ENCODE data around the gene PHACTR3.

PHACTR3 gene

GRCh38 chr20:59871096-59871495 lies 266.8 kb downstream of the PHACTR3 start:
- H3K23ac ChIP-seq (ENCODE audit: low read length in 2 of 2): no peak overlapping the region
- H4K8ac ChIP-seq (ENCODE audit: low read length): no peak overlapping the region
- H3K18ac ChIP-seq (ENCODE audit: low read depth in 1 of 2, low read length in 2 of 2): no peak overlapping the region
- no peak overlapping the region for H2AK5ac ChIP-seq (ENCODE audit: low read length, severe bottlenecking)
- no peak for DNase-seq
- no peak overlapping the region for H2BK15ac ChIP-seq (ENCODE audit: low read depth, poor library complexity, severe bottlenecking)
- no peak overlapping the region for H3K27ac ChIP-seq (ENCODE audit: low read length, poor library complexity, severe bottlenecking)
- H3K27me3 ChIP-seq (ENCODE audit: control insufficient read depth in 1 of 2, insufficient read depth in 1 of 2, low read length in 2 of 2): no peaks in the 10 kb centered on the region
- H3K9ac ChIP-seq (ENCODE audit: low read length): no peak overlapping the region
- H2BK120ac ChIP-seq (ENCODE audit: low read depth, low read length): no peak overlapping the region
- H3K14ac ChIP-seq (ENCODE audit: low read length in 2 of 2): no peak overlapping the region
- no peaks in the 10 kb centered on the region for H3K9me3 ChIP-seq (ENCODE audit: control insufficient read depth, low read length)
- H3K4me2 ChIP-seq (ENCODE audit: low read length, poor library complexity, severe bottlenecking): no peak overlapping the region
- no peak overlapping the region for H3K4ac ChIP-seq (ENCODE audit: low read depth in 1 of 2, low read length in 2 of 2)
- no peaks in the 10 kb centered on the region for H3K4me1 ChIP-seq (ENCODE audit: control insufficient read depth, insufficient read depth, low read depth, low read length)
- no peaks in the 10 kb centered on the region for H3K79me1 ChIP-seq (replicated peaks; ENCODE audit: low read length, poor library complexity, severe bottlenecking)
- H4K91ac ChIP-seq (ENCODE audit: low read length): no peak overlapping the region
- no peak overlapping the region for H2AFZ ChIP-seq (ENCODE audit: low read depth, low read length)
- H2BK5ac ChIP-seq (ENCODE audit: low read depth, low read length, poor library complexity, severe bottlenecking): no peak overlapping the region
- no peaks in the 10 kb centered on the region for H3K36me3 ChIP-seq (ENCODE audit: control insufficient read depth in 1 of 2, insufficient read depth in 2 of 2, low read depth in 1 of 2, low read length in 2 of 2)
- no CpG with 5 or more reads among the region's 1 CpG for WGBS
- H3K4me3 ChIP-seq (ENCODE audit: insufficient read depth in 1 of 2, low read depth in 1 of 2, low read length in 2 of 2): no peak overlapping the region
- H2BK12ac ChIP-seq (ENCODE audit: low read length in 2 of 2): no peak overlapping the region

GRCh38 chr20:59873409-59873808 lies 269.1 kb downstream of the PHACTR3 start:
- DNase-seq: no peak
- no peaks in the 10 kb centered on the region for H3K36me3 ChIP-seq (ENCODE audit: control insufficient read depth in 1 of 2, insufficient read depth in 2 of 2, low read depth in 1 of 2, low read length in 2 of 2)
- no peak overlapping the region for H2AFZ ChIP-seq (ENCODE audit: low read depth, low read length)
- no peak overlapping the region for H3K4ac ChIP-seq (ENCODE audit: low read depth in 1 of 2, low read length in 2 of 2)
- H3K4me2 ChIP-seq (ENCODE audit: low read length, poor library complexity, severe bottlenecking): no peak overlapping the region
- no peak overlapping the region for H3K14ac ChIP-seq (ENCODE audit: low read length in 2 of 2)
- H3K4me1 ChIP-seq (ENCODE audit: control insufficient read depth, insufficient read depth, low read depth, low read length): no peaks in the 10 kb centered on the region
- H2BK120ac ChIP-seq (ENCODE audit: low read depth, low read length): no peak overlapping the region
- no peak overlapping the region for H4K91ac ChIP-seq (ENCODE audit: low read length)
- no peak overlapping the region for H3K9ac ChIP-seq (ENCODE audit: low read length)
- no peak overlapping the region for H3K27ac ChIP-seq (ENCODE audit: low read length, poor library complexity, severe bottlenecking)
- H2BK5ac ChIP-seq (ENCODE audit: low read depth, low read length, poor library complexity, severe bottlenecking): no peak overlapping the region
- H4K8ac ChIP-seq (ENCODE audit: low read length): no peak overlapping the region
- no peaks in the 10 kb centered on the region for H3K79me1 ChIP-seq (replicated peaks; ENCODE audit: low read length, poor library complexity, severe bottlenecking)
- no peak overlapping the region for H3K4me3 ChIP-seq (ENCODE audit: insufficient read depth in 1 of 2, low read depth in 1 of 2, low read length in 2 of 2)
- no peak overlapping the region for H3K18ac ChIP-seq (ENCODE audit: low read depth in 1 of 2, low read length in 2 of 2)
- H3K27me3 ChIP-seq (ENCODE audit: control insufficient read depth in 1 of 2, insufficient read depth in 1 of 2, low read length in 2 of 2): no peaks in the 10 kb centered on the region
- no peaks in the 10 kb centered on the region for H3K9me3 ChIP-seq (ENCODE audit: control insufficient read depth, low read length)
- H3K23ac ChIP-seq (ENCODE audit: low read length in 2 of 2): no peak overlapping the region
- no CpG with 5 or more reads among the region's 1 CpG for WGBS
- no peak overlapping the region for H2AK5ac ChIP-seq (ENCODE audit: low read length, severe bottlenecking)
- no peak overlapping the region for H2BK12ac ChIP-seq (ENCODE audit: low read length in 2 of 2)
- no peak overlapping the region for H2BK15ac ChIP-seq (ENCODE audit: low read depth, poor library complexity, severe bottlenecking)

- H2BK120ac ChIP-seq (ENCODE audit: low read depth, low read length): no peak overlapping the region
- H4K91ac ChIP-seq (ENCODE audit: low read length): no peak overlapping the region
- H3K18ac ChIP-seq (ENCODE audit: low read depth in 1 of 2, low read length in 2 of 2): no peak overlapping the region
- H2AFZ ChIP-seq (ENCODE audit: low read depth, low read length): no peak overlapping the region
- no peak overlapping the region for H4K8ac ChIP-seq (ENCODE audit: low read length)
- H2BK12ac ChIP-seq (ENCODE audit: low read length in 2 of 2): no peak overlapping the region
- no peak overlapping the region for H3K27ac ChIP-seq (ENCODE audit: low read length, poor library complexity, severe bottlenecking)
- H3K9ac ChIP-seq (ENCODE audit: low read length): no peak overlapping the region
- H3K79me1 ChIP-seq (replicated peaks; ENCODE audit: low read length, poor library complexity, severe bottlenecking): no peaks in the 10 kb centered on the region
- H3K4me3 ChIP-seq (ENCODE audit: insufficient read depth in 1 of 2, low read depth in 1 of 2, low read length in 2 of 2): no peak overlapping the region
- no peak overlapping the region for H3K4me2 ChIP-seq (ENCODE audit: low read length, poor library complexity, severe bottlenecking)
- DNase-seq: no peak
- H3K4me1 ChIP-seq (ENCODE audit: control insufficient read depth, insufficient read depth, low read depth, low read length): no peaks in the 10 kb centered on the region
- no peak overlapping the region for H3K14ac ChIP-seq (ENCODE audit: low read length in 2 of 2)
- H2AK5ac ChIP-seq (ENCODE audit: low read length, severe bottlenecking): no peak overlapping the region
- H3K23ac ChIP-seq (ENCODE audit: low read length in 2 of 2): no peak overlapping the region
- H2BK15ac ChIP-seq (ENCODE audit: low read depth, poor library complexity, severe bottlenecking): no peak overlapping the region
- no peak overlapping the region for H3K4ac ChIP-seq (ENCODE audit: low read depth in 1 of 2, low read length in 2 of 2)
- WGBS: 60% methylated on average over 1 of the region's 1 CpG
- H3K9me3 ChIP-seq (ENCODE audit: control insufficient read depth, low read length): no peaks in the 10 kb centered on the region
- H3K27me3 ChIP-seq (ENCODE audit: control insufficient read depth in 1 of 2, insufficient read depth in 1 of 2, low read length in 2 of 2): no peaks in the 10 kb centered on the region
- no peak overlapping the region for H2BK5ac ChIP-seq (ENCODE audit: low read depth, low read length, poor library complexity, severe bottlenecking)
- no peaks in the 10 kb centered on the region for H3K36me3 ChIP-seq (ENCODE audit: control insufficient read depth in 1 of 2, insufficient read depth in 2 of 2, low read depth in 1 of 2, low read length in 2 of 2)
These were observed 275.9 kb downstream of the PHACTR3 start for GRCh38 chr20:59880198-59880597.

DNA sequence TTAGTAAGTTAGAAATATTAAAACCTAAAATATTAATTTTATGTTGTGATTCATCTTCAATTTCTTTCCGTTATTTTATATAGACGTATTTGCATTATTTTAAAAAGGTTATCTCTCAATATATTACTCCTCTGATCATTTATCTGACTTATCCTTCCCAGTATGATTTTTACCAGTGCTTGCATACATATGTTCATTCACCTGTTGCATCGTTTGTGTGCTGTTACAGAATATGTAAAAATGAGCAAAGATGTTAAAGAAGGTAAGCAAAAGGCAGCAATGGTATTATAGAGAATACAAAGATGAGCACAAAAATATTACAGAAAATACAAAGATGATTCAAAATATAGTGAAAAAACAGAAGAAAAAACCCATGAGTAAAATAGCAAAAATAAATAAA lies 280.2 kb downstream of the PHACTR3 start:
- Histone ChIP-seq H3K4ac (ENCODE audit: low read depth in 1 of 2, low read length in 2 of 2) (no peak overlapping the region), H3K4me3 (ENCODE audit: insufficient read depth in 1 of 2, low read depth in 1 of 2, low read length in 2 of 2) (no peak overlapping the region)

More for the DNA sequence above, 280.2 kb downstream of the PHACTR3 start:
- no peak overlapping the region for H3K27ac ChIP-seq (ENCODE audit: low read length, poor library complexity, severe bottlenecking)
- no CpG with 5 or more reads among the region's 3 CpGs for WGBS
- no peaks in the 10 kb centered on the region for H3K27me3 ChIP-seq (ENCODE audit: control insufficient read depth in 1 of 2, insufficient read depth in 1 of 2, low read length in 2 of 2)
- H2BK15ac ChIP-seq (ENCODE audit: low read depth, poor library complexity, severe bottlenecking): no peak overlapping the region
- no peaks in the 10 kb centered on the region for H3K79me1 ChIP-seq (replicated peaks; ENCODE audit: low read length, poor library complexity, severe bottlenecking)
- no peak for DNase-seq
- H2AFZ ChIP-seq (ENCODE audit: low read depth, low read length): no peak overlapping the region
- H2BK5ac ChIP-seq (ENCODE audit: low read depth, low read length, poor library complexity, severe bottlenecking): no peak overlapping the region
- H3K36me3 ChIP-seq (ENCODE audit: control insufficient read depth in 1 of 2, insufficient read depth in 2 of 2, low read depth in 1 of 2, low read length in 2 of 2): no peaks in the 10 kb centered on the region
- H3K18ac ChIP-seq (ENCODE audit: low read depth in 1 of 2, low read length in 2 of 2): no peak overlapping the region
- H3K4me1 ChIP-seq (ENCODE audit: control insufficient read depth, insufficient read depth, low read depth, low read length): no peaks in the 10 kb centered on the region
- no peaks in the 10 kb centered on the region for H3K9me3 ChIP-seq (ENCODE audit: control insufficient read depth, low read length)
- H2BK120ac ChIP-seq (ENCODE audit: low read depth, low read length): no peak overlapping the region
- H2AK5ac ChIP-seq (ENCODE audit: low read length, severe bottlenecking): no peak overlapping the region
- H2BK12ac ChIP-seq (ENCODE audit: low read length in 2 of 2): no peak overlapping the region
- no peak overlapping the region for H4K91ac ChIP-seq (ENCODE audit: low read length)
- H3K4me2 ChIP-seq (ENCODE audit: low read length, poor library complexity, severe bottlenecking): no peak overlapping the region
- no peak overlapping the region for H4K8ac ChIP-seq (ENCODE audit: low read length)
- no peak overlapping the region for H3K9ac ChIP-seq (ENCODE audit: low read length)
- no peak overlapping the region for H3K14ac ChIP-seq (ENCODE audit: low read length in 2 of 2)
- no peak overlapping the region for H3K23ac ChIP-seq (ENCODE audit: low read length in 2 of 2)
